ENCODE measurements around the gene FNBP1. TPM values are rescaled to one million over a fixed set of nuclear protein-coding genes. Genes with fewer than 3 reads are reported as not detected.
"Not testable (repeated sequence)": the region's sequence is repeated elsewhere in the genome, so short reads cannot be mapped to it uniquely, and the experiment has no call there.

Gene FNBP1
- total RNA-seq, 1 donor from 2014 or later, result 38.2 TPM

DNA sequence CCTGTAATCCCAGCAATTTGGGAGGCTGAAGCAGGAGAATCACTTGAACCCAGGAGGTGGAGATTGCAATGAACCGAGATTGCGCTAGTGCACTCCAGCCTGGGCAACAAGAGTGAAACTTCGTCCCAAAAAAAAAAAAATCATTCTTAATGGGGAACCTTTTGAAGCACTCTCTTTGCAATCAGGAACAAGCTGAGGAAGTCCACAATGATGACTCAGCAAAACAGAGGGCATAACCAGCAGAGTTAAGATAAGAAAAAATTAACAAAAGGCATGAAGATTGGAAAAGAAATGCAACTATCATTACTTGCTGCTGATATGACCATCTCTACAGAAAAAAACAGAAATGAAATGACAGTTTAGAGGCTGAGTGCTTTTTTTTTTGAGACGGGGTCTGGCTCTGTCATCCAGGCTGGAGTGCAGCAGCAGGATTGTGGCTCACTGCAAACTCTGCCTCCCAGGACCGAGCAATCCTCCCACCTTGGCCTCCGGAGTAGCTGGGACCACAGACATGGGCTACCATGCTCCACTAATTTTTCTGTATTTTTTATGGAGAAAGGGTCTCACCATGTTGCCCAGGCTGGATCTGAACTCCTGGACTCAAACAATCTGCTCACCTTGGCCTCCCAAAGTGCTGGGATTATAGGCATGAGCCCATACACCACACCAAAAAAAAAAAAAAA is 88.0 kb downstream of the FNBP1 start:
- no peak for DNase-seq

DNA sequence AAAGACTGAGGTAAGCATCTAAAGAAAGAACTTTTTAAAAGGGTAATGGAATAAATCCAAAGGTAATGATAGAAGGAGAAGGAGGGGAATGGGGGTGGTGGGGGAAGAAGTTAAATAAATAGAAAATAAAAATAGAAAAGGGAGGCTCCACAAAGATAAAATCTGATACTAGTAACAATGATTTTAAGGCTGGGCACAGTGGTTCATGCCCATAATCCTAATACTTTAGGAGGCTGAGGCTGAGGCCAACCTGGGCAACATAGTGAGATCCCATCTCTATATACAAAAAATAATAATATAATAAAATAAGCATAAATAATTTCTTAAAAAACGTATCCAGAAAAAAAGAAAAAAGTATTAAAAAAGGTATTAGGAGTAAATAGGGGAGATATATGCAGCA is 89.3 kb downstream of the FNBP1 start:
- no peak for DNase-seq

DNA sequence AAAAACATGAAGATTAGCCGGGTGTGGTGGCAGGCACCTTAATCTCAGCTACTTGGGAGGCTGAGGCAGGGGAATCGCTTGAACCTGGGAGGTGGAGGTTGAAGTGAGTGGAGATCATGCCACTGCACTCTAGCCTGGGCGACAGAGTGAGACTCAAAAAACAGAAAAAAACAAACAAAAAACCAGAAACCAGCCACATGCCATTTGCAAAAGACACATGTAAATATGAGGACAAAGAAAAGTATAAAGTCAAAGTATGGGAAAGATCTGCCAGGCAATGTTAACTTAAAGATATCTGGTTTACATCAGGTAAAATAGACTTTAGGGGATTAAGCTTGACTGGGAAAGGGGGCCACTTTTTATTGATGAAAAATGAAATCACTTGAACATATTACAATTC is 90.7 kb downstream of the FNBP1 start:
- DNase-seq, result no peak

DNA sequence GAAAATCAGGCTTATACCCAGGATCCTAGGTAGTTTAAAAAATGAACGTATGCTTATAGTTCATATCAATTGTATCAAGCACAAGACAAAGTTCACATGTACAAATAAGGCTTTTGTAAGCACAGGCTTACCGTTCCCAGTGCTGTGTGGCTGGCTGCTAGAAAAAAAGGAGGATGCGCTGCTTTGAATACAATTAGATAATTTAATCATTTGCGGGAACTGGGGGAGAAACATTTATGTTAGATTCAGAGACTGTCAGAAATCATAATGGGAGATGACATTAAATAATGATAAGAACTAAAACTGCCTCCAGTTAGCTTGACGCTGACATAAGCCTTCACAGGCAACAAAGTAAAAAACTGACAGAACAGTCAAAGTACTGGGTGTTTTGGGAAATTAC is 93.2 kb downstream of the FNBP1 start:
- DNase-seq, result no peak

DNA sequence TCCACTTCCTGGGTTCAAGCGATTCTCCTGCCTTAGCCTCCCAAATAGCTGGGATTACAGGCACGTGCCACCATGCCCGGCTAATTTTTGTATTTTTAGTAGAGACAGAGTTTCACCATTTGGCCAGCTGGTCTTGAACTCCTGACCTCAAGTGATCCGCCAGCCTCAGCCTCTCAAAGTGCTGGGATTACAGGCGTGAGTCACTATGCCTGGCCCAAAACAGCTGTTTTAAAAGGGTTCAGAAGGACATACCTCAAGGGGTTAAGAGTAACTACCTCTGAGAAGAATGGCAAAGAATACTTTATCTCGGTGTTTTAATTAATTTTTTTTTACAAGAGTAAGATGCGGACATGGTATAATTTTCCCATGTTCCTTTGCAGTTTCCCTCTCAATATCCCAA is 94.4 kb downstream of the FNBP1 start:
- not testable (repeated sequence) for DNase-seq

DNA sequence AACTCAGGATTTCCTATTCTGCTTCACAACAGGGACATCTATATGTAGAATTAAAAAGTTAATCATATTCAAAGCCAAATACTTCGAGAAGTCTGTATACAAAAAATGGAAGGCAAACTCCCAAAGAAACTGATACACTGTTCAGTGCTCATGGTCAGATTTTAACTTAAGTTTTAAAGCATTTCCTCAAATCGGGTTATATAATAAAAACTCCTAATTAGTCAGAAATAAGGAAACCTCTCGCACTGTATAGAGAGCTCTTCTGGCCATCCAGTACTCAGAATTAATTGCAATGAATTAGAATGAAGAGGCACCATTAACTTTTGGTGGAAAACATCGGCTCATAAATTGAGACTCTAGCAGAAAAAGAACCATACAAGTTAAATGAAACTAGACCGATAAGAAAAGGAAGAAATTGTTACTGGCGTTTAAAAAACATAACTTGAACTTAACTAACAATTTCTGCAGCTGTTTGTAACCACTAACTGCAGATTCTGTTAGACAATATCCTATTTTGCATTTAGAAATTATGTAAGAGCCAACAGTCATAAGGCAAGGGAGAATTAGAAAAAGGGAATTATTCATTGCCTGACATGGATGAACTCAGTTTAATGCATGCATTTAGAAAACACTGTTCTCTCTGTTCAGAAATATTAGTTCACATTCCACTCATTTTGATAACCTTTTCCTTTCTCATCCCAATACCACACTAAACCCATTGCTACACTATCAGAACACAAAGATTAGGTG is 96.6 kb downstream of the FNBP1 start:
- no peak for DNase-seq

DNA sequence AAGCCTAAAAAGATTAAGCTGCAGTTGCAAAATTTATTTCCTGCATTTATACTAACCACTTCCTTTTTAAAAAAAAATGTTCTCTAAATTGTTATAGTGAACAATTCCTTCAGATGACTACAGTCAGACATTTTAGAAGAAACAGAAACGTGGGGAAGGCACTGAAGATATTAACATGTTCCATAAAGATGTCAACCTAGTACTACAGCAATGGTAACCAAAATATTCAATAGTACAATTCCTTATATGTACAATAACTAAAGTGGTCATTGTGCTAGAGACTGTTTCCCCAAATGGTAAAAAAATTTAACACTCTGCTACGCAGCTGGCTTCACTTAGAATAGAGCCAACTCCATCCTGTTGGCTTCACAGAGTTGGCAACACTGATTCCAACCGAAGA is 97.7 kb downstream of the FNBP1 start:
- DNase-seq, result no peak

DNA sequence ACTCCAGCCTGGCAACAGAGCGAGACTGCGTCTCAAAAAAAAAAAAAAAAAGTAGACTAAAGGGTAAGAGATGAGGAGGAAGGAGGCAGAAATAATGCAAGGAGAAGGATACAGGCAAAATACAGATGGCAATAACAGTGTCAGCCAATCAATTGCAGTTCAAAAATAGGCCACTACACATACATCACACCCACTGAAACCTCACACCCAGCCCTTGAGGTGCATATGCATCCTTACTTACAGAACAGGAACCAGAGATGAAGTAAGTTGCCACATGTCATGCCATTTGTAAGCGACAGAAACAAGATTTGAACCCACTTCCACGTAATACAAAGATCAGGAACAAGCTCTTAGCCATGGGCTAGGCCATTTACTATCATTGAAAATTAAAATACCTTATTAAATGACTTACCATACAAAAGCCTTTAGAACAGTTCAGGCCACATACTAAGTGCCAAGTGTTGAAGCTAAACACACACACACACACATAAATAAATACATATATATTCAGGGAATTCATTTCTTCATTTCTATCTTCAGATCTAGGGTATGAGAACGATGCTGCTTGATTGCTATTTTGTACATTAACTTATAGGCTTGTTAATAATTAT is 98.4 kb downstream of the FNBP1 start:
- no peak for DNase-seq

DNA sequence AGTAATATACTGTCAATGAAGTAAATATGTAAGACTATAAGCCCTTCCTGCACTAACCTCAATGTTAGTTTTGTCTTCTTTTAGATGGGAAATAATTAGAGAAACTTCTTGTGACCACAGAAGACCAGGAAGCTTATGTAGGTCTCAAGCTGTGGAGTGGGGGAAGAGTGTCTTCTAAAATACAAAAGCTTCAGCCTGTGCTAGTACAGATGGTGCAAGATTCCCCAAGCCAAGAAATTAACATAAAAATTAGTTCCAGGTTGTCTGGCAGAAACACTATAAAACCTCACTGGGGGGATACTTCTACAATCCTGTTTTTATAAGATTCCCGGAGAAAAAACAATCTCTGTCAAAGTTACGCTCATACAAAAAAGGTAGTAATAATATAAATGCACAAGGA is 103.6 kb downstream of the FNBP1 start:
- peak; percentile 52 for DNase-seq

DNA sequence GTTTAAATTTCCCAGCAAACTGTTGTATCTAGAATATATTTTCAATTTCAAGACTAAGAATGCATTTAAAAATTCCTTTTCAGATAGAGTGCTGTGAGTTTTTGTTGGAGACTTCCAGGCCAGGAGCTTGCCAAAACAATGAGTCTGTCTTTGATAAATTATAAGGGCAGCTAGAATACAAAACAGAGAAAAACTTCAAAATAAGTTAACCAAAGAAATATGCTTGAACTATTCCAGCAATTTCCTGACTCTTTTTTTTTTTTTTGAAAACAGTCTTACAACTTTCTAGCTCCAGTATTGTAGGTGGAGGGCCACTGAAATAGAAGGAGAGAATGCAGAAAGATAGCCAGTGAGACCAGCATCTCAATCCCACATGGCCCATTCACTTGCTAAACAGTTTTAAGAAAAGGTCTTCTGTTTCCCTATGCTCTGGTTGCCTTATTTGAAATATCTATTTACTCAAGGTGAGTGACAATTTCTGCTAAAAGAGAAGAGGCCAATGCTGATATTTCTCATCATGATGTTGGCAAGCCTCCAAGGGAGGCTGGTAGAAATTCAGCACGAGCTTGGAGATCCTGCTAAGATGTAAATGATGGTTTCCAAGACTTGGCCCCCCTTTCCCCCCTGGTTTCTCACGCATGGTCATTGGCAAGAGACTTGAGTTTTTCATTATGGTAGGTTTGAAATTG is 104.6 kb downstream of the FNBP1 start:
- peak; percentile 44 for DNase-seq

DNA sequence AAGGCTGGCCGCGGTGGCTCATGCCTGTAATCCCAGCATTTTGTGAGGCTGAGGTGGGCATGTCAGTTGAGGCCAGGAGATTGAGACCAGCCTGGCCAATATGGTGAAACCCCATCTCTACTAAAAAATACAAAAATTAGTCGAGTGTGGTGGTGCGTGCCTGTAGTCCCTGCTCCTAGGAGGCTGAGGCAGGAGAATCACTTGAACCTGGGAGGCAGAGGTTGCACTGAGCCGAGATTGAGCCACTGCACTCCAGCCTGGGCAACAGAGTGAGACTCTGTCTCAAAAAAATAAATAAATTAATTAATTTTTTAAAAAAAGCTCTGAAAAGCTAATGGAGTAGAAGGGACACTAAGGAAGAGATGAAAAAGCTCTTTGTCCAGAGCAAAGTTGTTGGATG is 105.1 kb downstream of the FNBP1 start:
- DNase-seq, result not testable (repeated sequence)

DNA sequence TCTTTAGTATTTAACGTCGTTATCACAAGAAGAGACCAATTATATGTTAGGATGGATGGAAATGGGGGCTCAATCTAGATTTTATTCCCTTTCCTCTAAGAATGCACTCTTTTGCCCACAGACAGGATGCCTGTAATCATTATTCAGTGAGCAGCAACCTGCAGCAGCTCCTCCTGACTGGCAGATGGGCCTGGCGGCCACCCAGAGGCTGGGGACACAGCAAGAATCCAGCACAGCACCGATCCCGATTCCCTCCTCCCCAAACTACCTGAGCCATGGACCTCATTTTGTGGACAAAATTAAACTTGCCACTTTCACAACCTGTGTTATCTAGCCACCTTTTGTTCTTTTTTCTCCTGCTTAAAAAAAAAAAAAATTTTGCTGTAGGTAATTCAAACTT is 106.8 kb downstream of the FNBP1 start:
- DNase-seq, result no peak

DNA sequence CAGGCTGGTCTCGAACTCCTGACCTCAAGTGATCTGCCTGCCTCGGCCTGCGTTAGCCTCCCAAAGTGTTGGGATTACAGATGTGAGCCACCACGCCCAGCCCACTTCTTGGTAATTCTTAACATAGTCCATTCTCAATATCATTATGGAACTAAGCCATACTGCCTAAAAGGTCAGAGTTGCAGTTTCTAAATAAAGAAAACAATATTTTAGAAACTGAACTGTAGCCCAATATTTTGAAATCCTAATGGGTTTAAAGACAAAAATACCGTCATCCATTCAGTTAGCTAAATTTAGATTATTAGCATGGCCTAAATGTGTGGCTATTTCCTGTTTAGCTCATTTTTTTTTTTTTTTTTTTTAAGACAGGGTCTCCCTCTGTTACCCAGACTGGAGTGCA is 108.2 kb downstream of the FNBP1 start:
- no peak for DNase-seq

DNA sequence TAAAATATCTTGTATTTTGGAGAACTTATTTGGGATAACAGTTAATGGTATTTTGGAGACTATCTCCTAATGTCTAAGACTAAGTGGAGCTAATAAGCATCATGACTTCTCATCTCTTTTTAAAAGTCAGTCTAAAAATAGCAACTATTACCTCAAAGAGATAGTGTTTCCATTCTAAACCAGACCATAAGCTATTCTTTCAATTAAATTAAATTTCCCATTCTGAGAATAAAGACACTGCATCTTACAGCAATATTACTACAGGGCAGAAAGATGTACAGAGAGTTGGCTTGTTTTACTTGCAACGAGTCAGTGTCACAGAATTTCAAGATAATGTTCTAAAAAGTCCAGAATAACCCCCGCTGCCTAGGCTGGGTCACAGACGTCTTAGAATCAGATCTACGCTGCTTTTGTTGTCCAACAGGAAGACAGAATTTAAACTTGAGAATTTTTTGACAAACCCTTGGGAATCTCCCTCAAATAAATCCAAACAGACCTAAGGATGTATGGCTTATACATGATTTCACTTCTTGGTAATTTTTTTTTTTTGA is 108.9 kb downstream of the FNBP1 start:
- no peak for DNase-seq

DNA sequence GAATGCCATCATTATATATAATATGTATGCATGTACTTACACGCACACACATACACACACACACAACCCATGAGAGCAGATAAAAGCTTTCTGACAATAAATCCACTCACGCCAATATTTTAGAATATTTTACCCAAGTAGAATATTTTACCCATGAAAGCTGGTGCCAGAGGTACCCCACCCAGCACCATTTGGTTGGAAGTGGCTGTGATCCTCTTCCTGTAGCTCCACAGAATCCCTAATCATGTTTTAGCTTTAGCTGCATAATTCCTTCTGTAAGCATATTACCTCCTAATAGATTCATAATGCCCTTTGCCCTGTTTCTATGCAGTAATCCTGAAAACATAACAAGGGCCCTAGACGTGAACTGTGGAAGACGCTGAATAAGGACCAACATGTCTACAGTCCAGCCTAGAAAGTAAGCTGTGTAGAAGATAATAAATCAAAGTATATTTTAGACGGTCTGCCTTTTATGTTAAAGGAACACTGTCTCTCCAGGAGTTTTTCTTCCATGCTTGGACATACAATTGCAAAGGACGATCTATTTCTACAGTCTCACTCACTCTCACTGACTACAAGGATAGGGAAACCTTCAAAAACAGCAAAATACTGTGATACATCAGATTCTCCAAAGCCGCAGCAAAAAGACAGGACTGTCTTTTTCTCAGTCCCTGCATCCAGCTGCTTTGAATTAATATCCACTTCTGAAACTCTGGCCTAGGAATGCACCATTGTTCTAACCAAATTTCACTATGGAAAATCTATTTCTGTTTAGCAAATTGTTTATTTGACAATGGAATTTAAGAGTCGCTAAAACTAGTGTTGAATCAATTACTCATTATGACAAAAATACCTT is 109.6 kb downstream of the FNBP1 start:
- DNase-seq, result peak; percentile 43

DNA sequence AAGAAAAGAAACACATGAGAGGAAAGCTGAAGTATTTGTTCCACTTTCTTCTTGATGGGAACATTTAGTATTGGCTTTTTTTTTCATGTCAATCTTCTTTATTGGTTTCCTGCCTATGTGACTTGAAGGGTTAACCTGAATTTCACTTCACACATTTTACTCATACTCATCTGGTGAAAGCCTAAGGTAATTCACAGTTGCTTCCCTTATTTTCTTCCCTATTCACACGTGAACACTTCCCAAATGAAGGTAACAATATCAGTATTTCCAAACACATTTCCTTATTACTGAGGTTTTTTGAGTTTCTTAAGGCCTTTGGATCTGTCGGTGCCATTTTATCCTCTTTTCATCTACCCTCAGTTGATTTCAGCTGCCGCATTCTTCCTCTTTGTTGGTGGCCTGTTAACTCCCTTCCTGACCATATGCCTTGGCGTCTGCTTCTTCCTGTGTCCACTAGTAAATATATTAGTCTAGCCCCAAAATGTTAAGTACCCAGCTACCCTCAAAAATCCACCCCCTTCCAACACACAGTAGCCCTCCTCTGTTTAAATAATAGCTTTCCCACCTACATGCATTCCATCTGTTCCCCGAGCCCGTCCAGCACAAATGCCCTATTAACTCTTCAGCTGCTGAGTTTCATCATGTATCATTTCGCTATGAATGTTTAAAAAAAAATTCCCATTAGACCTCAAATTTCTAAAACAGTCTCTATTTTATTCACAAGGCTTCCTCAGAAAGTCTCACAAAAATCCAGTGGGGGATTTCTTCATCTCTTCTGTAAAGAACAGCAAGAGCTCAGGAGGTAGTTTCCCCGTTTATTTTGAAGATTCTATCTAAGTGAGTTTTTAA is 110.5 kb downstream of the FNBP1 start:
- no peak for DNase-seq

DNA sequence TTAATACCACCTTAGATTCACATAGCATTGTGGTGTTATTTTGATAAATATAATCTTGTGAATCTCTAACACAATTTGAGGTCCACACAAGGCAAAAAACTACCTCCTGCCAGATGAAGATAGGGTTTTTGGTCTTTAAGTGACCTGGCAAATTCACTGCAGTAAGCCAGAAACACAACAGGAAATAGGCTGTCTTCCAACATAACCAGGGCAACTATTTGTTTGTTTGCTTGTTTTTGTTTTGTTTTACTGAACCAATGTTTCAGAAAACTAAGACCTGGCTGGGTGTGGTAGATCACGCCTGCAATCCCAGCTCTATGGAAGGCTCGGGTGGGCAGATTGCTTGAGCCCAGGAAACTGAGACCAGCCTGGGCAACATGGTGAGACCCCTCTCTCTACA is 112.2 kb downstream of the FNBP1 start:
- no peak for DNase-seq

DNA sequence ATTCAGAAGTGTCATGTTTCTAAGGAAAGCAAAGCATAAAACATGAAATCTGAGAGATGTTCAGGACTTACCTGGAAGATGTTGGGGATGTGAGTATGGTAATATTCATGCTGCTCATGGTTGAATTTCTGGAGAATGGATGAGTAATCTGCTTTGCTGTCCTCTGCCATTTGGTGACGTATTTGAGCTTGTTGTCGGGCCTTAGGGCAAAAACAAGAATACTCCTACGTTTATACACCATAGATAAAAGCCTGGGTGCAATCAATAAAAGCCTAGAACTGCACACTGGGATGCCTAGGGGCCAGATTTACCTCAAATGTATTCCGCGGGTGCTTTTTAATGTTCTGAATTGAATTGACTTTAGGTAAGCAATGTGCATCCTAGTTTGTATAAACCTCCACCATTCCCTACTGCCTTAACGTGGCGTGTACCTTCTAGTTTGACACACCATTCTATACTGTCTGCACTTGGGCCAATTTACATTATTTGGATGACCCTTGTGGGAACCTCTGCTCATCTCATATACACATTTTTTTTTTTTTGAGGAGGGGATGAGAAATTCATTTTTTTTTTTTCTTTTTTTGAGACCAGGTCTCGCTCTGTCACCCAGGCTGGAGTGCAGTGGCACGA is 113.4 kb downstream of the FNBP1 start:
- DNase-seq, result no peak

DNA sequence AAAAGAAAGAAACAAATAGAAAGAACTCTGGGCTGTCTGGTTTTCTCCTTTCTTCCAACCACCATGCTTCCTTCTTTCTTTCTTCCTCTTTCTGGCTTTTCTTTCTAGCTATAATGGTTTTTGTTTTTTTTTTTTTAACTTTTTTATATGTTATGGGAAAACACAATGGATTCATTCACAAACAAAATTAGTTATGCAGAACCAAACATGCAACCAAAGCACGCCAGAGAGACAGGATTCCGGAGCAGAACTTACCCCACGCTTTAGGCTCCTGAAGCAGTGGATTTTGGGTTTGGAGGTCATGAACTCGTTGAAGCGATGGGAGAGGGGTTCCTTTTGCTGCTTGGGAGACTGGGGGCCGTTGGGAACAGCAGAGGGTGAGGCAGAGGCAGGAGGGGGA is 119.4 kb downstream of the FNBP1 start:
- DNase-seq, result no peak

DNA sequence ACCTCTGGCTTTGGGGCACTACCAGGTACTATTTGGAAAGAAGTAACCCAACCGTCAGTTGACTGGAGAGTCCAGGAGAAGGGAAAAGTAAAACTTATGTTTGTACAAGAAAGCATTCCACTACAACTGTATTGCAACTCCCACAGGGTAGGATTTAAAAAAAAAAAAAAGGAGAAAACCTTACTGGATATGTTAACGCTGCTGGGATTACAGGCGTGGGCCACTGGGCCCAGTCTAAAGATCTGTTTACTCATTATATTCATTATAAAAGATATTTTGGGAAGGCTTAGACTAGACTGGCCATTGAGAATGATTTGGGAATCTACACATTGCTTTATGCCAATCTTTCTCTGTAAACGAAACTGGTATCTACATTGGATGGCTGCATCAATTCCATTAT is 121.1 kb downstream of the FNBP1 start:
- DNase-seq, result no peak
